ENCODE measurements around the gene PHF8.

Gene PHF8

DNA sequence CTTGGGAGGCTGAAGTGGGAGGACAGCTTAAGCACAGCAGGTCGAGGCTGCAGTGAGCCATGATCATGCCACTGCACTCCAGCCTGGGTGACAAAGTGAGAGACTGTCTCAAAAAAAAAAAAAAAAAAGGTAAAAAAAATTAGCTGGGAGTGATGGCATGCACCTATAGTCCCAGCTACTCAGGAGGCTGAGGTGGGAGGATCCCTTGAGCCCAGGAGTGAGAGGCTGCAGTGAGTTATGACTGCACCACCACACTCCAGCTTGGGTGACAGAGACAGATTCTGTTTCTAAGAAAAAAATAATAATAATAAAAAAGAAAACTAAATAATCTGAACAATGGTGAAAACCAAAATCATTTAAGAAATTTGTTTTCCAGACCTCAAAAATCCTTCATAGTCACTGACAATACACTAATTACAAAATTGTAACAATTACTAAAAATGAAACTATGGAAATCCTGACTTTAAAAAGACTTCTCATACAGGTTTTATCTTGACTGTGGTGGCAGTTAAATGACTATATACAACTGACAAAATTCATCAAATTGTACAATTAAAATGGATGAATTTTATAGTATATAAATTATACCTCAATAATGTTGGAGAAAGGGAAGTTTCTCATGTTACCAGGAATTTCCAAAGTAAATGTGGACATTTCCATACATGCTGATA lies 31.3 kb downstream of the PHF8 start:
- DNase-seq: no peak

DNA sequence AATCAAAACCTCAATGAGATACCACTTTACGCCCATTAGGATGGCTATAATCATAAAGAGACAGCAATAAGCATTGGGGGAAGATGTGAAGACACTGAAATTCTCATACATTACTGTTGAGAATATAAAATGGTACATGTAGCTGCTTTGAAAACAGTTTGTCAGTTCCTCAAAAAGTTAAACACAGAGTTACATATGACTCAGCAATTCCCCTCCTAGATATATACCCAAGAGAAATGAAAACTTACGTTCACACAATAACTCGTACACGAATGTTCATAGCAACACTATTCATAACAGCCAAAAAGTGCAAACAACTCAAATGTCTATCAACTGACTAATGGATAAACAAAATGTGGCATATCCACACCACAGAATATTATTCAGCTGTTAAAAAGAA lies 36.6 kb downstream of the PHF8 start:
- DNase-seq: no peak

DNA sequence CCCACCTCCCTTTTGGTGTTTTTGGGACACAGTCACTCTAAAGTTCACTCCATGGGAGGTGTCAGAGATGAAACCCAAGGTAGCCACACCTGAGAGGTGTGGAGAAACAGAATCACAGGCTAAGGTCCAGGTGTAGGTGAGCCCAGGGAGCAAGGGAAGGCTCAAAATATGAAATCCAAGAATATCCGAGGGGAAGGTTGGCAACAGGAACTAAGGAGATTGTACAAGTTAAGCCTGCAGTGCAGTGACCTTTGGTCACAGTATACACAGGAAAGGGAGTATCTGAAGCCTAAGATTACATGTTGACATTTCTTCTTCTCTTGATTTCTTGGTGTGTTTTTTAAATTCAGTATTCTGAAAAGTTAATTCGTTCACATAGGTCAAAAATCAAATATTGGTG lies 46.5 kb downstream of the PHF8 start:
- DNase-seq: no peak

DNA sequence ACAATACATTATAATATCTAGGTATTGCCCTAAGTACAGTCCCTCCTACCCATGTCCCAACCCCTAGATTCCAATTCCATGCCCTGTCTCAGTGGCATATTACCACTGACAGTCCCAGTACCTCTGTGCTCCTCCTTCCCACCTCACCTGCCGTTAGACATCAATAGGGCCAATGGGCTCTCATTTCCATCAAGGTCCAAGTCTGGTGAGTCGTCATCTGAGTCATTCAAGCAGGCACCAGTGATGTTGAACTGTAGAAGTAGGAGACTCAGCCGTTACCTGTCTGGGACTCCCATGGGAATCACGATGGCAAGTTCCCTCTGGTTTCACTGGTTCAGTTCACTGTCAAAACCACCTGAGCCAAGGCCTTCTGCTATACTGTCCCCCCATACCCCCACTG lies 51.7 kb downstream of the PHF8 start:
- DNase-seq: no peak

DNA sequence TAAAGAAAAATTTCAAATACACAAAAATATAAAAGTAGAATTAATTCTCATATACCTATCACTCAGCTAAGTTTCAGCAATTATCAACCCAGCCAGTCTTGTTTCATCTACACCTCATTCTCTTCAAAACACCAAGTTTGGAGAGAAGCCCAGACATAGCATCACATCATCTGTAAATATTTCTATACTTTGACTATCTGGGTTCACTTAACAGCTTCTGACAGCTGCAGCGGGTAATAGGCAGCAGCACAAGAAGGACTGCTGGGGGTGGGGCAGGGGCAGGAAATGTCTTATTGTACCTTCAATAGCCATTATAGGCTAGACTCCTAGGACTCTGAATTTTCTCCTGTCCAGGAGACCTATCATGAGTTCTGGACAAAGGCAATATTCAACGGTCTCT lies 54.1 kb downstream of the PHF8 start:
- no peak for DNase-seq

DNA sequence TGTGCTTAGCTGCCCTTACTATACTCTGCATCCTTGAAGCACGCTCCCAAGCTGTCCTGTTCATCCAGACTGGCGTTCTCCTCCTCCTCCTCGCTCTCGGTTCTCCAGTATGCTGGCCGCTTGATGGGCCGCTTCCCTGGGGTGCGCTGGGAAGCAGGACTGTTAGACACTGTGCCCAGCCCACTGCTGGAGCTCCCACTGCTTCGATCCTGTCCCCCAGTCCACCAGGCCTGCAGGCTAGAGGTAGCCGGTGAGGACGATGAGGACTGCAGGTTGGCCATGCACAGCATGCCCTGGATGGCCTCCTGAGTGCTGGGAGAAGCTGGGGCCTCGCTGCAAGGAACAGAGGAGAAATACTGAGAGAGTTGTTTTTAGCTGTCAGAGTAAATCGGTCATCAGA lies 59.4 kb downstream of the PHF8 start:
- no peak for DNase-seq

DNA sequence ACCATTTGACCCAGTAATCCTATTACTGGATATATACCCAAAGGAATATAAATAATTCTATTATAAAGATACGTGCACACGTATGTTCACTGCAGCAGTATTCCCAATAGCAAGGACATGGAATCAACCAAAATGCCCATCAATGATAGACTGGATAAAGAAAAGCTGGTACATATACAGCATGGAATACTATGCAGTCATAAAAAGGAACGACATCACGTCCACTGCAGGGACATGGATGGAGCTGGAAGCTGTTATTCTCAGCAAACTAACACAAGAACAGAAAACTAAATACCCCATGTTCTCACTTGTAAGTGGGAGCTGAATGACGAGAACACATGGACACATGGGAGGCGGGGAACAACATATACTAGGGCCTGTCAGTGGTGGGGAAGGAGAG lies 69.7 kb downstream of the PHF8 start:
- no peak for DNase-seq

DNA sequence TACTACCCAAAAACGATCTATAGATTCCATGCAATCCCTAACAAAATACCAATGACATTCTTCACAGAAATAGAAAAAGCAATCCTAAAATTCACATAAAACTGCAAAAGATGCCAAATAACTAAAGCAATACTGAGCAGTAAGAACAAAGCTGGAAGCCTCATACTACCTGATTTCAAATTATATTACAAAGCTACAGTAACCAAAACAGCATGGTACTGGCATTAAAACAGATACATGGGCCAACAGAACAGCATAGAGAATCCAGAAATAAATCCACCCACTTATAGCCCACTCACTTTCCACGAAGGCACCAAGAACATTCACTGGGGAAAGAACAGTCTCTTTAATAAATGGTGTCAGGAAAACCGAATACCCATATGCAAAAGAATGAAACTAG lies 74.7 kb downstream of the PHF8 start:
- no peak for DNase-seq

DNA sequence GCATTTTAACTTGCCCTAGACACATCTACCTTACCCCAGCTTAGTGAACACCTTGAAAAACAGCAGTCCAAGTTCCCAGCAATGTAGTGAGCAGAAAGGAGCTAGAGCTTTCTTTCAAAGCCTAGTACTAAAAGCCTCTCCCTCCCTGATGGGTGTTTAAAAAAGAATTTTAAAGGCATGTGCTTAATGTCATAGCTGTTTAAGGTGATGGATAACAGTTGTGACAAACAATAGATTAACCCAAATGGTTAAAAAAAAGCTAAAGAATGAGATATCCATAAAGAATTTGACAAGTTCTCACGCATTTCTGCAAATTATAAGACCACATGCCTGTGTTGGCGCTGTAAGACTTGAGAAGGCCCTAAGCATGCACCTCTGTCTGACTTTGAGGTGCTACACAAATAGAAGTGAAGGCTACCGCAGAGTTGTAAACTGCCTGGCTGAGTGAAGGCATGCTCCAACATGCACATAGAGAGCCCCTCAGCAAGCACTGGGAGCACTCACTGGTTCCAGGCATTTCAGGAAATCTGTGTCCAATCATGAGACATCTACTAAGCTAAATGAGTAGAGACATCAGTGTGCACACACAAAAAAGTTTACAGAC lies 94.0 kb downstream of the PHF8 start:
- DNase-seq: no peak

DNA sequence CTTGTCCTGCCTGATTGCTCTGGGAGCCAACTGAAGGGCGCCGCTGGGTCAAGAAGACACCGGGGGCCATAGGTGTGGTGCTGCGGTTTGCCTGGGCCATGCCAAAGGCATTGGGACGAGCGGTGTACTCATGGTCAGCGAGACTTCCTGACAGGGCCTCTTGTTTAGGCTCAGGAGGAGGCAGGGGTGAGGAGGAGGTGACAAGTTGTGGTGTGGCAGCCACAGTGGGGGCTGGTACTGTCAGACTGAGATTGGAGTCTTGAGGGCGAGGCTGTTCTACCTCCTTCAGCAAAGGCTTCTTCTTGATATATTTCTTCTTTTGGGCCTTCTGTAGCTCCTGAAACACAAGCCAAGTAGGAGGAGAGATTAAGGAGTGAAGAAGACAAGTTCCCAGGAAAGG lies 104.1 kb downstream of the PHF8 start:
- DNase-seq: no peak

DNA sequence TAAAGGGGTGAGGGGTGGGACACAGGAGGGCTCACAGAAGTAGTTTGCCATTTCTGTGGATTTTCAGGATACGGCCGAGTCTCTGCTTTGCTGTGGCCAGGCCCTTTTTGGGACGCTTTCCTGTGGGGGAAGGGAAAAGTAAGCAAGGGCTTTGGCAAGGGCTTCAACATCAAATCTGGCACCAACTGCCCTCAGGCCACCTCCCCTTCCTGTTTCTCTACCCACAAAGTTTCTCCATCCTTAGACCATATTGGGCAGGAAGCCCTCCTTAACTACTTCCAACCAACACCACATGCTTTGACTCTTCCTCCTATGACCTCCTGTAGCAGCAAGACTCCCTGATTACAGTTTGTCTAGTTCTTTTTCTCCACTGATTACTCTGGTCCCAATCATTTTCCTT lies 105.1 kb downstream of the PHF8 start:
- DNase-seq: no peak

DNA sequence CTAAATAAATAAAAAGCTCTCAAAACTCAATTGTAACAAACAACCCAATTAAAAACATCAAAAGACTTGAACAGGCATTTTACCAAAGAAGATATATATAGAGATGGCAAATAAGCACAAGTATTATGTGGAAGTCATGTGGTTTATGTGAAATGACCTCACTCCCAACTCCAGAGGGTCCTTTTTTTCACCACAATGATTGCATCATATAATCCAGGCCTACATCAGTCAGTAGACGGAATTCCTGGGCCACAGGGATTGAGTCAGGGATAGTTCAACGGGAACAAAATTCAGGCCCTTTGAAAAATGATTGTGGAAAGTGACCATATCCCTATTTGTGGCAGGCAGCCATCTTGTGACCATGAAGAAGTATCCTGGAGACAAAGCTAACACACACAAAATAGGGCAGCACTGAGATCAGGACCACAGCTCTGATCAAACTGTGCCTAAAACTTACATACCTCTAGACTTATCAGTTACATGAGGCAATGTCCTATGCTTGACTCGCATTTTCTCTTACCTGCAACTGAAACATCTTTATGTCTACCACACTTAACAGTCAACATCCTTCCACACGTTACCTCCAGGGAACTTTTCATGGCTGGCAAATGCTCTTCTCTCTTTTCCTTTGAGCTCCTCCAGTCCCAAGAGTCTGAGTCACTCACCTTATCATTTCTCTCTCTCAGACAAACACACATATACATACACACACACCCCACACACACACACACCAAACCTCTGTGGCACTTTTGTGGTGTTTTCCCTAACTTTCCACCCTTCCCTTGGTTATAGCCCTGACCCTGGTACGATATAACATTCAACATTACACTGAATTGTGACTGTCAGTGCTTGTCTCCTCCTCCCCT lies 113.5 kb downstream of the PHF8 start:
- no peak for DNase-seq

DNA sequence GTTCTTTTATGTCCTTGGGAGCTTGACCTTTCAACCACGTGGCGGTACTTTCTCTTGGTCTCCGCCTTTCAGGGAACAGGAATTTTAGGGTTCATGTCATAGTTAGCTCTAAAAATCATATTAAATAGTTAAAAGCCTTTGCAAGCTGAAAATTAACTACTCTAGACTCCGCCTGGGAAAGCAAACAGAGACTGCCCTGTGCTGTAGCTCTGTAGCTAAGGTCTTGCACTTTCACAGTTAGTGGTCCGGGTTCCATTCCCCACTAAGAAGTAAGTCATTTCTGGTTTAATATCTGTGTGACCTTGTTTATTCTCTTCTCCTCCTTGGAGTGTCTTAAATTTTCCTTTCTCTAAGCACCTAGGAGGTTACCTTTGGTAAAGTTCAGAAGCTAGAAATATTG lies 118.2 kb downstream of the PHF8 start:
- no peak for DNase-seq

DNA sequence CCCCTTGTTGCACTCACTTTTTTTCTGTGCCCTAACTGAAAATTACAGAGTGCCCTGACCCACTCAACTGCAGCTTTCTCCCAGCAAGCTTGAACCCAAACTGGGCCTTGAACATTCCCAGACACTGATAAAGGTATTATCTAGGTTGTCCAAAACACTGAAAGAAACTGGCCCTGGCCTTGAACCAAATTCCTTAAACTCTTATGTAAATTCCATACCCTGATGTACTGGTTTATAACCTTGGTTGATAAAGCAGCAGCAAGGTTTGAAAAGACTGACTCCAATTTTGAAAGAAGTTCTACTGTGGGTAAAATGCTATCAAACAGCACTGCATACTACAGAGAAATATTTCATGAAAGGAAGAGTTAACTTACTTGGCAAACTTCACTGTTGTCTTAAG lies 125.6 kb downstream of the PHF8 start:
- no peak for DNase-seq

DNA sequence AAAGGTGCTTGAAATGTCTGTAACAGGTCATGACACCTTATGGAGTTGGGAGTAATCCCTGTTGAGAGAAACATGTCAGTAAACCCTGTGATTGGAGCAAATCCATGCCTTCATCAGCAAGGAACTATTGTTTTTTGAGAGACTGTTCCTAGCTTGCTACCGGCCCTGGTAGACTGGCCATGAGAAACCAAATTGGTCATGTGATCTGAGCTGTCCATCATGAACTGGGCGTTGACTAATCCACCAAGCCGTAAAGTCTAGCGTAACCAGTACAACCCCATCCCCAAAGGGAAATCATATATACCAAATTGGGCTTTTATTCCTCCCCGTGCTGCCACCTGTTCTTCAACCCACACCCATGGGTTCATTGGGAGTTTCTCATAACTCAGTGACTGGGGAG lies 143.7 kb downstream of the PHF8 start:
- no peak for DNase-seq

DNA sequence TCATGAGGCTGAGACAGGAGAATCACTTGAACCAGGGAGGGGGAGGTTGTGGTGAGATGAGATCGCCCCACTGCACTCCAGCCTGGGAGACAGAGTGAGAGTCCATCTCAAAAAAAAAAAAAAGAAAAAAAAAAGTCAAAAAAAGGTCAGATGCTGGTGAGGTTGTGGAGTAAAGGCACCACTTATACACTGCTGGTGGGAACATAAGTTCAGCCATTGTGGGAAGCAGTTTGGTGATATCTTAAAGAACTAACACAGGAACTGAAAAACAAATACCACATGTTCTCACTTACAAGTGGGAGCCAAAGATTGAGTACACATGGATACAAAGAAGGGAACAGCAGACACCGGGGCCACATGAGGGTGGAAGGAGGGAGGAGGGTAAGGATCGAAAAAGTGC lies 149.0 kb downstream of the PHF8 start:
- DNase-seq: no peak

Measured in NCI-H748 treated with DMSO at 0.1 percent for 48 hours (cell line).